GM12878 (cell line): ENCODE measurements around the gene TMBIM1. TPM values are rescaled to one million over a fixed set of nuclear protein-coding genes. Genes with fewer than 3 reads are reported as not detected.

ENCODE experiments used
- ATAC-seq: fragments of 200-7000 bp; cut with Tn5 transposase; 3 replicates; pipeline ENCODE4 v1.9.1; 2020; ENCODE audit warnings: mild to moderate bottlenecking, moderate library complexity
- BruUV-seq: library from RNA; stranded (reverse); fragments of 400-500 nt; replicated peaks from 2 replicates; lab custom pipeline; 2021; lab: Mats Ljungman, UMichigan
- CTCF ChIA-PET: fragments of 300-600 bp; sonication (Branson Sonifier 250); formaldehyde crosslinking; extraction: SDS; loops from one replicate; lab custom pipeline; 2021; ENCODE audit warnings: inconsistent platforms; lab: Yijun Ruan, JAX
- POLR2A ChIA-PET: fragments of 350-600 bp; formaldehyde crosslinking; extraction: SDS; loops from one replicate; lab custom pipeline; 2021; ENCODE audit warnings: inconsistent platforms; lab: Charles Lee
- RAD21 ChIA-PET: fragments of 300-600 bp; sonication (Branson Sonifier 250); formaldehyde crosslinking; loops from one replicate; lab custom pipeline; 2023; ENCODE audit warnings: antibody characterized with exemption; ENCODE audit not compliant: unreplicated experiment; lab: Charles Lee
- SMC1A ChIA-PET: fragments of 300-600 bp; sonication (Branson Sonifier 250); formaldehyde crosslinking; loops from one replicate; lab custom pipeline; 2023; ENCODE audit not compliant: unreplicated experiment, uncharacterized antibody; lab: Charles Lee
- DNase-seq: peaks from one replicate; pipeline ENCODE4 v3.0.0-alpha.2; 2011; ENCODE audit warnings: low read depth, low spot score
- FAIRE-seq: peaks from 3 replicates; lab custom pipeline; 2011; peaks lifted over from hg19 to GRCh38; lab: Jason Lieb, UNC
- H2AFZ ChIP-seq: 2 replicates; pipeline ENCODE4 v1.6.0; 2011; ENCODE audit warnings: low read depth, low read length, control low read depth; ENCODE audit not compliant: control insufficient read depth
- H3K27ac ChIP-seq: 2 replicates; pipeline ENCODE4 v1.5.1; 2011; ENCODE audit warnings: control low read depth; ENCODE audit not compliant: control insufficient read depth, insufficient read depth
- H3K27me3 ChIP-seq, 2 experiments: replicated peaks in 1 of 2; 2 replicates each; pipeline versions ENCODE4 v1.6.0 to v1.6.1; 2011; ENCODE audit warnings: low read length in 1 of 2; ENCODE audit not compliant: control insufficient read depth in 2 of 2, insufficient read depth in 2 of 2
- H3K36me3 ChIP-seq, 2 experiments: 2 replicates each; pipeline ENCODE4 v1.5.1; 2011; ENCODE audit warnings: low read length in 1 of 2; ENCODE audit not compliant: control insufficient read depth in 2 of 2, insufficient read depth in 2 of 2
- H3K4me1 ChIP-seq: 2 replicates; pipeline ENCODE4 v1.6.1; 2011; ENCODE audit warnings: mild to moderate bottlenecking, low read length, moderate library complexity, mixed read lengths; ENCODE audit not compliant: control insufficient read depth, insufficient read depth
- H3K4me2 ChIP-seq: 2 replicates; pipeline ENCODE4 v1.6.0; 2011; ENCODE audit warnings: control low read depth; ENCODE audit not compliant: control insufficient read depth, insufficient read depth
- H3K4me3 ChIP-seq: fragments of 200-600 bp; sonication (generic); 2 replicates; pipeline ENCODE4 v1.5.1; 2016
- H3K79me2 ChIP-seq: 2 replicates; pipeline ENCODE4 v1.6.0; 2011; ENCODE audit warnings: low read length; ENCODE audit not compliant: control insufficient read depth, insufficient read depth
- H3K9ac ChIP-seq: 2 replicates; pipeline ENCODE4 v1.8.0; 2011; ENCODE audit warnings: low read length, control low read depth, mixed read lengths; ENCODE audit not compliant: control insufficient read depth, insufficient read depth
- H3K9me3 ChIP-seq: replicated peaks from 3 replicates; pipeline ENCODE4 v1.5.1; 2011; ENCODE audit warnings: mild to moderate bottlenecking, low read length; ENCODE audit not compliant: control insufficient read depth, insufficient read depth
- H4K20me1 ChIP-seq: 2 replicates; pipeline ENCODE4 v1.6.0; 2011; ENCODE audit not compliant: control insufficient read depth, insufficient read depth
- BHLHE40 ChIP-seq, 2 experiments: fragments of 450-650 bp in 1 of 2; IDR thresholded peaks; 2 replicates each; pipeline ENCODE4 v1.6.1; 2011 to 2017; ENCODE audit warnings: low read depth in 2 of 2, borderline replicate concordance in 1 of 2, improper control_type of control experiment in 1 of 2, low read length in 1 of 2, mild to moderate bottlenecking in 1 of 2
- MYC ChIP-seq: IDR thresholded peaks from 2 replicates; pipeline ENCODE4 v1.6.1; 2011; ENCODE audit warnings: mild to moderate bottlenecking, low read length, moderate library complexity, inconsistent platforms; ENCODE audit not compliant: insufficient read depth, insufficient replicate concordance, insufficient read length, severe bottlenecking
- TAF1 ChIP-seq: IDR thresholded peaks from 2 replicates; pipeline ENCODE4 v1.6.1; 2011; ENCODE audit warnings: mild to moderate bottlenecking, low read depth, low read length, borderline replicate concordance
- ZBED1 ChIP-seq: IDR thresholded peaks from 2 replicates; pipeline ENCODE4 v1.6.1; 2016; ENCODE audit warnings: borderline replicate concordance
- WGBS: methylation state at CpG from one replicate; pipeline ENCODE4 v1.1.6; 2016; ENCODE audit warnings: low lambda C conversion rate; ENCODE audit not compliant: insufficient replicate concordance, insufficient coverage; ENCODE audit errors: missing lambda C conversion rate; 5-methylcytosine and 5-hydroxymethylcytosine counted together
- in situ Hi-C: fragments of 300-500 bp; cut with MboI; formaldehyde crosslinking; loops from 9 replicates; pipeline ENCODE4 v1.14.3; 2018; ENCODE audit warnings: mixed read lengths
- intact Hi-C: fragments of 100-400 bp; cut with micrococcal nuclease; formaldehyde crosslinking; loops from one replicate; pipeline ENCODE4 v1.14.2; 2022; ENCODE audit not compliant: unreplicated experiment
- polyA plus RNA-seq, 11 experiments: library from polyadenylated mRNA; depleted of rRNA in 4 of 11; unstranded in 6 of 11; stranded (reverse) in 5 of 11; fragments of >200 nt; fragmentation: Nextera tagmentation in 4 of 11; fragmentation: Illumina TruSeq in 1 of 11; extraction: Ambion mirVana in 4 of 11; extraction: Trizol in 1 of 11; gene quantifications; 1 replicate in 1 of 11; 2 replicates in 10 of 11; pipeline versions ENCODE4 v1.2.1 to v1.2.3, GENCODE V29; 2011 to 2016; ENCODE audit warnings: inconsistent platforms in 2 of 11, missing spikeins in 2 of 11, low read depth in 1 of 11
- total RNA-seq, 4 experiments: library from RNA; depleted of rRNA in 3 of 4; stranded (reverse); fragments of >200 nt in 3 of 4; fragmentation: Illumina TruSeq in 1 of 4; extraction: Trizol in 1 of 4; gene quantifications; 2 replicates each; pipeline versions ENCODE4 v1.2.1 to v1.2.3, GENCODE V29; 2013 to 2021
- TF ChIP-seq, protein P1 (sequence below): fragments of 450-650 bp; IDR thresholded peaks from 2 replicates; pipeline ENCODE4 v1.6.1; 2016; ENCODE audit warnings: mild to moderate bottlenecking
- TF ChIP-seq, protein P2 (sequence below): fragments of 450-650 bp; IDR thresholded peaks from 2 replicates; pipeline ENCODE4 v1.6.1; 2018; ENCODE audit warnings: borderline replicate concordance, mild to moderate bottlenecking; ENCODE audit not compliant: partially characterized antibody

Gene TMBIM1
- total and polyA plus RNA-seq, 10 of the 15 experiments (the other 5 are each of a cell fraction or from before 2014, with no cell fraction given), result 6.1 to 38.3 (median 26.2) TPM

DNA sequence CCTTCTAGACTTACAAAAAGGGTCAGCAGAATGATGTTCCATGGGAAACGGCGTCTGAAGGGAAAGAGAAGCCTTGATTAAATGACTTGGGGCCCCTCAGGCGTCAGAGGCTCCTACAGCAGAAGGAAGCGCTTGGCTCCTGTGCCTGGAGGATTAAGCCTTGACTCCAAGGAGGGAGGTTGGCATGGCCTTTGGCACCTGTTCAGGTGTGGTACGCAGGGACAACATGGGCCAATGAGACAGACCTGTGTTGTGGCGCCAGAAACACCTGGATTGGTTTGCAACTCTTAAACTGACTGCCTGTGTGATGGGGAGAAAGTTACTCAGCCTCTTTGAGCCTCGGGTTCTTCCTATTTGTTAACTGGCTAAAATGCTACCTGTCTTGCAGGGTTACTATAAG, 14.4 kb downstream of the TMBIM1 start (continued):
- TF ChIP-seq, protein P1, sequence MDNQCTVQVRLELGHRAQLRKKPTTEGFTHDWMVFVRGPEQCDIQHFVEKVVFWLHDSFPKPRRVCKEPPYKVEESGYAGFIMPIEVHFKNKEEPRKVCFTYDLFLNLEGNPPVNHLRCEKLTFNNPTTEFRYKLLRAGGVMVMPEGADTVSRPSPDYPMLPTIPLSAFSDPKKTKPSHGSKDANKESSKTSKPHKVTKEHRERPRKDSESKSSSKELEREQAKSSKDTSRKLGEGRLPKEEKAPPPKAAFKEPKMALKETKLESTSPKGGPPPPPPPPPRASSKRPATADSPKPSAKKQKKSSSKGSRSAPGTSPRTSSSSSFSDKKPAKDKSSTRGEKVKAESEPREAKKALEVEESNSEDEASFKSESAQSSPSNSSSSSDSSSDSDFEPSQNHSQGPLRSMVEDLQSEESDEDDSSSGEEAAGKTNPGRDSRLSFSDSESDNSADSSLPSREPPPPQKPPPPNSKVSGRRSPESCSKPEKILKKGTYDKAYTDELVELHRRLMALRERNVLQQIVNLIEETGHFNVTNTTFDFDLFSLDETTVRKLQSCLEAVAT, result no peak
- TF ChIP-seq ZBED1 (no peak), BHLHE40 (IDR thresholded peaks at IDR 0.05; ENCODE audit: borderline replicate concordance in 1 of 2, low read depth in 2 of 2, low read length in 1 of 2) (no peak), MYC (no peak), TAF1 (no peak)

DNA sequence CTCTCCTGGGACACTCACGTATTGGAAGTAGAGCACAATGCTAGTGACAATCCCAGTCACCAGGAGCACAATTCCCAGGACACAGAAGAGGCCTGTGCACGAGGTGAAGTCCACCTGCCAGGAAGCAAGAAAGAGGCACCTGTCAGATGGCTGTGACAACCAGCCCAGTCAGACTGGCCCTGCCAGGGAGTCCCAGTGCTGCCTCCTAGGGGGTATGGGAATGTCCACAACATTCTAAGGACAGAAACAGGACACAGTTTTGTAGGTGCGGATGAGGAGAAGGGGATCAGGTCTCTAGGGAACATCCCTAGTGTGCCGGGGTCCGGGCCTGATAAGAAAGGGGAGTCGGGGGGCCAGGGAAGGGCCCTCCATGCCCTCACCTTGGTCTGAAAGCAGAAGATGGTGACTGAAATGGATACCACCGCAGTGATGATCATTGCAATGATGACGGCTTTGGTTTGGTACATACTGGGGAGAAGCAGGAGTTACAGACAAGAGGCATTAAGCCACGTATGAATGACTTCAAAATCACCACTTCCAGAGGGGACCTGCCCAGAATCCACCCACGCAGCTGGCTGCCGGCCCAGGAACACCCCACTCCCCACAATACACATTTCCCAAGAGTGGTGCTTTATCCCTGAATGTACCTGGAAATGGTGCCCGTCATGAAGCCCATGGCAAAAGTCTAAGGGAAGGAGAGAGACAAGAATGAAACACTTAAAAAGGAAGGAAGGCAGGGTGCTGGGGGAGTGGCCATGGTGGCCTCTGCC, 15.1 kb downstream of the TMBIM1 start:
- TF ChIP-seq, protein P2, sequence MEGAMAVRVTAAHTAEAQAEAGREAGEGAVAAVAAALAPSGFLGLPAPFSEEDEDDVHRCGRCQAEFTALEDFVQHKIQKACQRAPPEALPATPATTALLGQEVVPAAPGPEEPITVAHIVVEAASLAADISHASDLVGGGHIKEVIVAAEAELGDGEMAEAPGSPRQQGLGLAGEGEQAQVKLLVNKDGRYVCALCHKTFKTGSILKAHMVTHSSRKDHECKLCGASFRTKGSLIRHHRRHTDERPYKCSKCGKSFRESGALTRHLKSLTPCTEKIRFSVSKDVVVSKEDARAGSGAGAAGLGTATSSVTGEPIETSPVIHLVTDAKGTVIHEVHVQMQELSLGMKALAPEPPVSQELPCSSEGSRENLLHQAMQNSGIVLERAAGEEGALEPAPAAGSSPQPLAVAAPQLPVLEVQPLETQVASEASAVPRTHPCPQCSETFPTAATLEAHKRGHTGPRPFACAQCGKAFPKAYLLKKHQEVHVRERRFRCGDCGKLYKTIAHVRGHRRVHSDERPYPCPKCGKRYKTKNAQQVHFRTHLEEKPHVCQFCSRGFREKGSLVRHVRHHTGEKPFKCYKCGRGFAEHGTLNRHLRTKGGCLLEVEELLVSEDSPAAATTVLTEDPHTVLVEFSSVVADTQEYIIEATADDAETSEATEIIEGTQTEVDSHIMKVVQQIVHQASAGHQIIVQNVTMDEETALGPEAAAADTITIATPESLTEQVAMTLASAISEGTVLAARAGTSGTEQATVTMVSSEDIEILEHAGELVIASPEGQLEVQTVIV, result no peak
- Histone ChIP-seq H2AFZ (no peak overlapping the region), H3K9ac (no peak overlapping the region), H3K4me1 (peaks cover 4% of the 10 kb centered on the region; the same call in 1 of the 2 replicates), H3K4me2 (no peak overlapping the region), H3K4me3 (no peak overlapping the region), H3K36me3 (peaks cover 28 to 30% of the 10 kb centered on the region in 2 experiments), H4K20me1 (no peaks in the 10 kb centered on the region), H3K27ac (no peak overlapping the region), H3K9me3 (no peaks in the 10 kb centered on the region), H3K27me3 (no peaks in the 10 kb centered on the region), H3K79me2 (no peaks in the 10 kb centered on the region; the same call in 1 of the 2 replicates)
- FAIRE-seq (no peak), DNase-seq (no peak), ATAC-seq (no peak)
- ChIA-PET POLR2A (no interaction called here), RAD21 (interaction anchor here (1.4 to 7.3 kb wide), 2 partner anchors 8 to 18 kb away, joined by 3 to 141 read pairs; no protein-coding TSS in a partner anchor), CTCF (interaction anchor here (1.0 kb wide), 1 partner anchor 11 kb away, joined by 4 read pairs; no protein-coding TSS in a partner anchor), SMC1A (interaction anchor here (0.5 to 7.6 kb wide), 2 partner anchors 11 to 99 kb away, joined by 3 to 194 read pairs; partner anchors contain the start of gene TMBIM1)
- in situ Hi-C loops (loop anchor here (25.0 kb wide), 1 partner anchor 110 kb away; the partner anchor contains the start of genes CTDSP1 and SLC11A1), intact Hi-C loops (no loop called here)
- 82% methylated on average over 11 of the region's 12 CpGs for WGBS
- BruUV-seq, result no TSS peak
